ENCODE results near the gene TMIGD1.

DNA sequence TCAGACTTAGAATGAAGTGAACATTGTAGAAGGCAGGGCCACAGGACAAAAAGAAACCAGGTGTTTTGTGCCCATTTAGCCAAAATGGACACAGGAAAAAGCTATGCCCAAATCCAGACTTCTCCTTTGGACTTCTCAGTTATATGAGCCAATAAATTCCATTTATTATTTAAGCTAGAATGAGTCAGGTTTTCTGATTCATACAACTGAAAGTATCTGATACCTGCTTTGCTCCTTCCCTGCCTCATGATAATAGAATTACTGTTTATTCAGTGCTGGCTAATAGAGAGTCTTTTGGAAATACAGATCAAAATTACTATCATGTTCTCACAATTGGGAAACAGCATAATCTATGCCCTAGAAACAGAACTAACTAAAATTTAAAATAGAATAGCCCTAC is 36.1 kb upstream of the TMIGD1 start:
- TF ChIP-seq, protein P1, sequence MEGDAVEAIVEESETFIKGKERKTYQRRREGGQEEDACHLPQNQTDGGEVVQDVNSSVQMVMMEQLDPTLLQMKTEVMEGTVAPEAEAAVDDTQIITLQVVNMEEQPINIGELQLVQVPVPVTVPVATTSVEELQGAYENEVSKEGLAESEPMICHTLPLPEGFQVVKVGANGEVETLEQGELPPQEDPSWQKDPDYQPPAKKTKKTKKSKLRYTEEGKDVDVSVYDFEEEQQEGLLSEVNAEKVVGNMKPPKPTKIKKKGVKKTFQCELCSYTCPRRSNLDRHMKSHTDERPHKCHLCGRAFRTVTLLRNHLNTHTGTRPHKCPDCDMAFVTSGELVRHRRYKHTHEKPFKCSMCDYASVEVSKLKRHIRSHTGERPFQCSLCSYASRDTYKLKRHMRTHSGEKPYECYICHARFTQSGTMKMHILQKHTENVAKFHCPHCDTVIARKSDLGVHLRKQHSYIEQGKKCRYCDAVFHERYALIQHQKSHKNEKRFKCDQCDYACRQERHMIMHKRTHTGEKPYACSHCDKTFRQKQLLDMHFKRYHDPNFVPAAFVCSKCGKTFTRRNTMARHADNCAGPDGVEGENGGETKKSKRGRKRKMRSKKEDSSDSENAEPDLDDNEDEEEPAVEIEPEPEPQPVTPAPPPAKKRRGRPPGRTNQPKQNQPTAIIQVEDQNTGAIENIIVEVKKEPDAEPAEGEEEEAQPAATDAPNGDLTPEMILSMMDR (optimal IDR thresholded peaks at IDR 0.05 in 1 of 3, IDR thresholded peaks at IDR 0.05 in 1 of 3, conservative IDR thresholded peaks at IDR 0.05 in 1 of 3; ENCODE audit: extremely low read depth in 1 of 3, insufficient read depth in 2 of 3, low read length in 3 of 3), result no peak
- no peak for TF ChIP-seq EZH2 (IDR thresholded peaks at IDR 0.05; ENCODE audit: low read length)

All from keratinocyte (primary cell).